SK-N-SH treated with all-trans-retinoic acid at 6 μM for 48 hours (cell line): ENCODE data around the gene SH3RF1.

Experiments
- BACH2 ChIP-seq: fragments of 250-450 bp; sonication (Bioruptor Pico); IDR thresholded peaks from 2 replicates; pipeline ENCODE4 v1.9.0; 2021; ENCODE audit warnings: mild to moderate bottlenecking, borderline replicate concordance
- CREB5 ChIP-seq: fragments of 250-450 bp; sonication (Bioruptor Pico); IDR thresholded peaks from 2 replicates; pipeline ENCODE4 v1.5.1; 2020; ENCODE audit warnings: low read depth, mild to moderate bottlenecking, moderate library complexity
- CSDC2 ChIP-seq: fragments of 250-450 bp; sonication (Bioruptor Pico); IDR thresholded peaks from 2 replicates; pipeline ENCODE4 v1.5.0; 2020; ENCODE audit warnings: mild to moderate bottlenecking, moderate library complexity
- ISL1 ChIP-seq: fragments of 250-450 bp; sonication (Bioruptor Pico); IDR thresholded peaks from 2 replicates; pipeline ENCODE4 v2.1.2; 2022; ENCODE audit warnings: mild to moderate bottlenecking, moderate library complexity
- OSR1 ChIP-seq: fragments of 250-450 bp; sonication (Bioruptor Pico); IDR thresholded peaks from 2 replicates; pipeline ENCODE4 v1.8.0; 2022; ENCODE audit warnings: moderate library complexity, mild to moderate bottlenecking, inconsistent platforms
- PATZ1 ChIP-seq: fragments of 250-450 bp; sonication (Bioruptor Pico); IDR thresholded peaks from 2 replicates; pipeline ENCODE4 v1.8.0; 2020; ENCODE audit warnings: mild to moderate bottlenecking, moderate library complexity, borderline replicate concordance
- SNAI2 ChIP-seq: fragments of 250-450 bp; sonication (Bioruptor Pico); IDR thresholded peaks from 2 replicates; pipeline ENCODE4 v1.5.0; 2020; ENCODE audit warnings: mild to moderate bottlenecking, moderate library complexity
- TCF4 ChIP-seq: fragments of 250-450 bp; sonication (Bioruptor Pico); IDR thresholded peaks from 2 replicates; pipeline ENCODE4 v1.8.0; 2021; ENCODE audit warnings: mild to moderate bottlenecking, moderate library complexity, borderline replicate concordance
- TOX ChIP-seq: fragments of 250-450 bp; sonication (Bioruptor Pico); IDR thresholded peaks from 2 replicates; pipeline ENCODE4 v1.8.0; 2021; ENCODE audit warnings: mild to moderate bottlenecking, moderate library complexity, borderline replicate concordance
- TSHZ2 ChIP-seq: fragments of 250-450 bp; sonication (Bioruptor Pico); IDR thresholded peaks from 2 replicates; pipeline ENCODE4 v1.5.0; 2020; ENCODE audit warnings: mild to moderate bottlenecking, moderate library complexity
- ZFP30 ChIP-seq: fragments of 450-650 bp; formaldehyde crosslinking; IDR thresholded peaks from 2 replicates; pipeline ENCODE4 v1.5.0; 2022; ENCODE audit warnings: mild to moderate bottlenecking, moderate library complexity

- TF ChIP-seq PATZ1 (CRISPR knock-in tag), result no peak
- TF ChIP-seq CSDC2 (CRISPR knock-in tag), result no peak
- TF ChIP-seq ISL1, result no peak
- TF ChIP-seq OSR1 (CRISPR knock-in tag), result no peak
- TF ChIP-seq ZFP30 (CRISPR knock-in tag), result no peak
- no peak for TF ChIP-seq BACH2 (CRISPR knock-in tag)
- TF ChIP-seq CREB5, result no peak
- TF ChIP-seq TOX (CRISPR knock-in tag), result no peak
- no peak for TF ChIP-seq SNAI2 (CRISPR knock-in tag)
- TF ChIP-seq TCF4 (CRISPR knock-in tag), result no peak
- no peak for TF ChIP-seq TSHZ2 (CRISPR knock-in tag)
These were observed 174.5 kb downstream of the SH3RF1 start for GRCh38 chr4:169096221-169096620.
